ENCODE measurements around the gene ZNF532.

ZNF532 gene

DNA sequence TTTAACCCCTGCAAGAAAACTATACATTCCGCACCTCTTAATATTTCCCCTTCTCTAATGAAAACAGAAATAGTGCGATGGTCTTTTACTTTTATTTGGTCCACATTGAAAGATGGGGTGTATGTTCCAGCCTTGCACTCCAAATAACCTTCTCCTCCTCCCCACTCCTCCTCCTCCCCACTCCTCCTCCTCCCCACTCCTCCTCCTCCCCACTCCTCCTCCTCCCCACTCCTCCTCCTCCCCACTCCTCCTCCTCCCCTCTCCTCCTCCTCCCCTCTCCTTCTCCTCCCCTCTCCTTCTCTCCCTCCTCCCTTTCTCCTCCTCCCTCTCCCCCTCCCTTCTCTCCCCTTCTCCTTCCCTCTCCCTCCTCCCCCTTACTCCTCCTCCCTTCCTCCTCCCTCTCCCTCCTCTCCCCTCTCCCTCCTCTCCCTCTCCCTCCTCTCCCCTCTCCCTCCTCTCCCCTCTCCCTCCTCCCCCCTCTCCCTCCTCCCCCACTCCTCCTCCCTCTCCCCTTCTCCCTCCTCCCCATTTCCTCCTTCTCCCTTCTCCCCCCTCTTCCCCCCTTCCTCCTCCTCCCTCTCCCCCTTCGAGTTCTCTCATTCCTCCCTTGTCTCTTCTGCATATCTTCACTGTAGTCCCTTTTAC lies 70.4 kb downstream of the ZNF532 start:
- no peak for DNase-seq (ENCODE audit: extremely low read depth, low read depth)
- TF ChIP-seq, protein P1, sequence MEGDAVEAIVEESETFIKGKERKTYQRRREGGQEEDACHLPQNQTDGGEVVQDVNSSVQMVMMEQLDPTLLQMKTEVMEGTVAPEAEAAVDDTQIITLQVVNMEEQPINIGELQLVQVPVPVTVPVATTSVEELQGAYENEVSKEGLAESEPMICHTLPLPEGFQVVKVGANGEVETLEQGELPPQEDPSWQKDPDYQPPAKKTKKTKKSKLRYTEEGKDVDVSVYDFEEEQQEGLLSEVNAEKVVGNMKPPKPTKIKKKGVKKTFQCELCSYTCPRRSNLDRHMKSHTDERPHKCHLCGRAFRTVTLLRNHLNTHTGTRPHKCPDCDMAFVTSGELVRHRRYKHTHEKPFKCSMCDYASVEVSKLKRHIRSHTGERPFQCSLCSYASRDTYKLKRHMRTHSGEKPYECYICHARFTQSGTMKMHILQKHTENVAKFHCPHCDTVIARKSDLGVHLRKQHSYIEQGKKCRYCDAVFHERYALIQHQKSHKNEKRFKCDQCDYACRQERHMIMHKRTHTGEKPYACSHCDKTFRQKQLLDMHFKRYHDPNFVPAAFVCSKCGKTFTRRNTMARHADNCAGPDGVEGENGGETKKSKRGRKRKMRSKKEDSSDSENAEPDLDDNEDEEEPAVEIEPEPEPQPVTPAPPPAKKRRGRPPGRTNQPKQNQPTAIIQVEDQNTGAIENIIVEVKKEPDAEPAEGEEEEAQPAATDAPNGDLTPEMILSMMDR (IDR thresholded peaks at IDR 0.05; ENCODE audit: low read depth, low read length) = no peak

GRCh38 chr18:58937071-58937886 lies 72.6 kb downstream of the ZNF532 start:
- TF ChIP-seq, protein P1 (IDR thresholded peaks at IDR 0.05; ENCODE audit: low read depth, low read length) = no peak
- no peak for DNase-seq (ENCODE audit: extremely low read depth, low read depth)

GRCh38 chr18:58937887-58938267 lies 73.2 kb downstream of the ZNF532 start:
- TF ChIP-seq, protein P1 (IDR thresholded peaks at IDR 0.05; ENCODE audit: low read depth, low read length) = no peak
- no peak for DNase-seq (ENCODE audit: extremely low read depth, low read depth)

DNA sequence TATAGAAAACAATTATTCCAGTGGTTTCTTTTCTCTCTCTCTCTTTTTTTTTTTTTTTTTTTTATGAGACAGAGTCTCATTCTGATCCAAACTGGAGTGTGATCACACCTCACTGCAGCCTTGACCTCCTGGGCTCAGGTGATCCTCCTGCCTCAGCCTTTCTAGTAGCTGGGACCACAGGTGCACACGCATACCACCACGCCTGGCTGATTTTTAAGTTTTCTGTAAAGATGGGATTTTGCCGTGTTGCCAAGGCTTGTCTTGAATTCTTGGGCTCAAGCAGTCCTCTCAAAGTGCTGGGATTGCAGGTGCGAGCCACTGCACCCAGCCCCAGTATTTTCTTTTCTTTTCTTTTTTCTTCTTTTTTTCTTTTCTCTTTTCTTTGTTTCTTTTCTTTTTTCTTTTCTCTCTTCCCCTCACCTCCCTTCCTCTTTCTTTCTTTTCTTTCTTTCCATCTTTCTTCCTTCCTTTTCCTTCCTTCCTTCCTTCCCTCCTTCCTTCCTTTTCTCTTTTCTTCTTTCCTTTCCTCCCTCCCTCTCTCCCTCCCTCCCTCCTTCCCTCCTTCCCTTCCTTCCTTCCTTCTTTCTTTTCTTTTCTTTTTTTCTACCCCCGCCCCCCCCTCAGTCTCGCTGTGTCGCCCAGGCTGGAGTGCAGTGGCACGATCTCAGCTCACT lies 76.9 kb downstream of the ZNF532 start:
- DNase-seq (ENCODE audit: extremely low read depth, low read depth) = no peak
- TF ChIP-seq, protein P1 (IDR thresholded peaks at IDR 0.05; ENCODE audit: low read depth, low read length) = no peak

DNA sequence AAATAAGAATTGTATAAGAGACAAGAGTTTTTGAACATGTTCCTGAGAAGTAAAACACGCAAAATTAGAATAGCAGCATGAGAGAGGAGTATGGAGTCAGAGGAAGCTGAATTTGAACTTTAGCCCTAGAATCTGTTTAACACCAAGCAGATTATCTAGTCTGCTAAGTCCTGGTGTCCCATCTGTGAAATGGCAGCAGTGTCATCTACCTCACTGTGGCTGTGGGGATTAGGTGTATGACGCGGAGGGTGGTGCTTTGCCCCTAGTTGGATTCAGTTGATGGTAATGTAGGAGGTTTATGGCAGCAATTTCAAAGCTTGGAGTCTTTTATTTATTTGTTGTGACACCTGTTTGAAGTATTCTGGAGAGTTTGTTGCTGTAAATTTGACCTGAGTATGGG lies 79.2 kb downstream of the ZNF532 start:
- DNase-seq (ENCODE audit: extremely low read depth, low read depth) = no peak
- TF ChIP-seq, protein P1 (IDR thresholded peaks at IDR 0.05; ENCODE audit: low read depth, low read length) = no peak

GRCh38 chr18:58947136-58947732 lies 82.6 kb downstream of the ZNF532 start:
- no peak for DNase-seq (ENCODE audit: extremely low read depth, low read depth)
- TF ChIP-seq, protein P1 (IDR thresholded peaks at IDR 0.05; ENCODE audit: low read depth, low read length) = no peak

Measured in AG09319 (cell line).